SK-N-DZ (cell line): ENCODE measurements around the gene GCC1.

ENCODE experiments used
- DNase-seq: peaks from one replicate; pipeline ENCODE4 v3.0.0-alpha.2; 2015; ENCODE audit warnings: low spot score

The GCC1 gene

DNA sequence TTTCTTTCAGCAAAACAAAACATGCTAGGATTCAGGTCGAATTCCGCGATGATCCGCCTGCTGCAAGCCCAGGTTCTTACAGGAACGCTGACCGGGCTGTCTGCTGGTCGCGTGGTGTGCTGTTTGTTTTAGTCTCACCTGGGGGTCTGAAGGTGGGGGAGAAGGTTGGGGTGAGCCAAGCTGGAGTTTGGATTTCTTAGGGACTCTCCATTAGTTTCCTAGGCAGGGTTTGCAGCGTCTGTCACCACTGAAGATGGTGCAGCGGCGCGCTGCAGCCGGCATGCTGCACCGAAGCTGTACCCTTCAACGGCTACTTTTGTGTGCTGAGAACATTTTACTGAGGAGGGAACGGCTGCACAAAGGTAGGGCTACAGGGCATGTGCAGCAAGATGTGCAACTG, 48.7 kb downstream of the GCC1 start:
- DNase-seq: no peak

DNA sequence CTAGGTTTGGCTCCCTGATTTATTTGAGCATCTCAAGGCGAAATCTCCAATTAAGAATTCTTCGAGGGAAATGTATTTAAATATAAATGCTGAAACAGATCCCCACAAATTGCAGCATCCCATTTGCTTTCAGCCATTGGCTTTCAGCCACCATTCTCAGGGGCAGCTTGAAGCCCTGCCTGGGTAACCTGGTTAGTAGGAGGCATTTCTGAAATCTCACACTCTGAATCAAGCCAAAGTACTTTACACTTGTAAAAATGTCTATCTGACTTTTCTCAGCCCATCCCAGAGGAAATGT, 49.1 kb downstream of the GCC1 start:
- DNase-seq: no peak

DNA sequence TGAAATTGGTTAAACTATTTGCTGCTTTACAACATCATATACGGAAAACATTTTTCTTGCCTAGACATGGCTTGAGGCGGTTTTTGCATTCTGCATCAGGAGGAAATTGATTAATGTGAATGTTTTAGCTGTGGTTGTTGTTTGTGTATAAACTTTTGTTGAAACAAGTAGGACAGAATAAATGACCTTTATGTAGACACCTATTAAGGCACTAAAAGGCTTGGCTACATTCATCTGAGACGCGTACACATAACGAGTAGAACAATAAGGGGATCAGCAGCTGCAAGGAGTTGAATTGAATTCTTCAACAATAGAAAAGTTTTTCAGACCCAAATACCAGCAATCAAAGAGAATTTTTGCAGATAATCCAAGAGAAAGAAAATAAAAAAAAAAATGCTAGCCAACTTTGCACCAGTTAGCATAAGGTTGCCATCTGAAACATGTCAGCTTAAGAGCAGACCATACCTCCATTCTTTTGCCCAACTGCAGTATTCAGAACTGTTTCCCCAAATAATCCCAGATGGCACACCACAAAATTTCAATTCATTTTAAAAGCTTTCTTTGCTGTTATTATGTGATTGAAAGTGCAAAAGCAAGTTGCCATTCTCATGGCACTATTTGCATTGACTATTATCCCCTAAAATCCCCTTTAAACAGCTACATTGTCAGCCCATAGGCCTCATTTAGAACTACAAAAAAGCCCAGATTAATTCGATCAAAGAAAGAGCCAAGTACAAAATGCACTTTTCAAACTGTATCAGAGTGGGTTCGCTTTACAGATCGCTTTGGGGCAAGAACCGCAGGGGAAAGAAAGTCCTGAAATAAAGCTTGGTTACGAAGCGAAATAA, 49.6 kb downstream of the GCC1 start:
- no peak for DNase-seq

DNA sequence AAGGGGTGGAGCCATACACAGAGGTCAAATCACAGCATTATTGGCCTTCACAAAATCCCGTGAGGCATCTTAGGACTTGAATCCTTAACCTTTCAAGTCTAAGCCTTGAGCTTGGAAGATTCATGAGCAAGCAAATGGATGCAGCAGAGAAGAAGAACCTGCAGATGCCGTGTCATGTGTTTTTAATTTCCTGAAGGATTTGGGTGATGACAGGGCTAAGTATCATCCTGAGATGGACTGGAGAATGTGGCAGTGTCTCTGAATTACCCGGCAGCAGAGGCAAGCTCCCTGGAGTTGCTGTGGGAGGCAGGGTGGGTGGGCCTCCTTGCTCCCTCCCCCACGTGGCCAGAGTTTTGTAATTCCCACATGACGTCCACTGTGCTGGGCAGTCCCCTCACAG, 50.8 kb downstream of the GCC1 start:
- DNase-seq: peak; percentile 33

DNA sequence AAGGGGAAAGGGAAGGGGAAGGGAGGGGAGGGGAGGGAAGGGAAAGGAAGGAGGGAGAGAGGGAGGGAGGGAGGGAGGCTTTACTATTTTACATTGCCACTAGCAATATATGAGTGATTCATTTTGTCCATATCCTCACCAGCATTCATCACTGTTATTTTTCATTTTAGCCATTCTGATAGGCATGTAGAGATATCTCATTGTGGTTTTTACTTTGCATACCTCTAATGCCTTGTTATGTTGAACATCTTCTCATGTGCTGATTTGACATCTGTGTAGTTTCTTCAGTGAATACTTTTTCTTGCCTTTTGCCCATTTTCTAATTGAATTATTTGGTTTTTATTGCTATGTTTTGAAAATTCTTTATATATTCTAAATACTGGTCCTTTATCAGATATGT, 52.7 kb downstream of the GCC1 start:
- DNase-seq: no peak

DNA sequence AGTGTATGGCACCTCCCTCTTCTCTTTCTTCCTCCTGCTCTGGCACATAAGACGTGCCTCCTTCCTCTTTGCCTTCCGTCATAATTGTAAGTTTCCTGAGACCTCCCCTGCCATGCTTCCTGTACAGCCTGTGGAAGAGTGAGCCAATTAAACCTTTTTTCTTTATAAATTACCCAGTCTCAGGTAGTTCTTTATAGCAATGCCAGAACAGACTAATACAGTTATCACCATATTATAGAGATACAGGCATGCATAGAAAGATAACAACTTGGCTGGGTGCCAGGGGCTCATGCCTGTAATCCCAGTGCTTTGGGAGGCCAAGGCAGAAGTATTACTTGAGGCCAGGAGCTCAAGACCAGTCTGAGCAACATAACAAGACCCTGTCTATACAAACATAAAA, 53.2 kb downstream of the GCC1 start:
- DNase-seq: peak; percentile 67
